Activated CD8-positive, alpha-beta T cell treated with anti-CD3 and anti-CD28 coated beads, Interleukin-2, amount 10 ng/mL, durations not matched to agents 7 days and 5 days (primary cell): ENCODE data around the gene LDB2. TPM values are rescaled to one million over a fixed set of nuclear protein-coding genes. Genes with fewer than 3 reads are reported as not detected.

Source experiments
- ATAC-seq: fragments of 150-1000 bp; cut with Tn5 transposase; one replicate; pipeline ENCODE4 v1.10.0; 2021; ENCODE audit warnings: moderate library complexity
- CTCF ChIA-PET: fragments of 350-600 bp; sonication (Branson Sonifier 250); formaldehyde crosslinking; loops from one replicate; lab custom pipeline; 2021; ENCODE audit warnings: antibody characterized with exemption; lab: Charles Lee
- POLR2A ChIA-PET: fragments of 350-600 bp; sonication (Branson Sonifier 250); formaldehyde crosslinking; loops from one replicate; lab custom pipeline; 2021; ENCODE audit warnings: antibody characterized with exemption; lab: Charles Lee
- DNase-seq: peaks from one replicate; pipeline ENCODE4 v3.0.0-alpha.2; 2020
- H3K27ac Mint-ChIP-seq: one replicate; pipeline ENCODE4 v1.8.0; 2021; ENCODE audit warnings: mild to moderate bottlenecking, mixed read lengths
- H3K27me3 Mint-ChIP-seq: one replicate; pipeline ENCODE4 v1.8.0; 2021; ENCODE audit warnings: low read depth, mixed read lengths
- H3K36me3 Mint-ChIP-seq: one replicate; pipeline ENCODE4 v1.8.0; 2021; ENCODE audit warnings: low read depth, mixed read lengths
- H3K4me1 Mint-ChIP-seq: one replicate; pipeline ENCODE4 v1.8.0; 2021; ENCODE audit warnings: low read depth, mixed read lengths
- H3K4me3 Mint-ChIP-seq: one replicate; pipeline ENCODE4 v1.8.0; 2021; ENCODE audit warnings: mild to moderate bottlenecking, mixed read lengths
- H3K9me3 Mint-ChIP-seq: one replicate; pipeline ENCODE4 v1.8.0; 2022; ENCODE audit warnings: mixed read lengths; ENCODE audit not compliant: insufficient read depth
- total RNA-seq, 2 experiments: library from RNA; stranded (reverse); gene quantifications; one replicate each; pipeline ENCODE4 v1.2.3, GENCODE V29; 2021

The LDB2 gene
- total RNA-seq, 2 experiments from 2014 or later = not detected

- Mint-ChIP-seq H3K9me3 (no peaks in the 10 kb centered on the region), H3K36me3 (no peaks in the 10 kb centered on the region), H3K4me1 (no peaks in the 10 kb centered on the region), H3K4me3 (no peak overlapping the region), H3K27me3 (no peaks in the 10 kb centered on the region), H3K27ac (no peak overlapping the region)
- ChIA-PET CTCF (no interaction called here), POLR2A (no interaction called here)
- DNase-seq (no peak), ATAC-seq (no peak)
These were observed 194.0 kb downstream of the LDB2 start for GRCh38 chr4:16704489-16704888.

GRCh38 chr4:16695896-16696295, 202.5 kb downstream of the LDB2 start:
- Mint-ChIP-seq H3K9me3 (no peaks in the 10 kb centered on the region), H3K27me3 (no peaks in the 10 kb centered on the region), H3K4me1 (no peaks in the 10 kb centered on the region), H3K27ac (no peak overlapping the region), H3K4me3 (no peak overlapping the region), H3K36me3 (no peaks in the 10 kb centered on the region)
- ChIA-PET CTCF (no interaction called here), POLR2A (no interaction called here)
- ATAC-seq (no peak), DNase-seq (no peak)

DNA sequence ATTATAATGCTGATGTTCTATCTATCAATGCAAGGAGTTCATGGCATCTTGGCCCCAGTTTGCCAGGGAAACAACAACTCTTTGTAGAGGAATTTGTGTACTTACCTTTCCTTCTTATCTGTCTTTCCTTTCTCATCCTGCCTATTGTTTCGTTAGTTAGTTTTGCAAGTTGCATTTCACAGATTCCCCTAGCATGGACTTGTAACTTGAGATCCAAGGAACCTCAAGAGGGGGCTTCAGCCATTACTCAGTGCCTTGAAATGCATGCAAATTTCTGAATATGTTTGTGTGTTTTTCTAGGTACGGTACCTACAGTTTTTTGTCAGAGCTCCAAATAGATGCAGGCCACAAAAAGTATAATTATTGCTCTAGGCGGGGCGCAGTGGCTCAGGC, 203.6 kb downstream of the LDB2 start:
- Mint-ChIP-seq H3K4me3 (no peak overlapping the region), H3K4me1 (no peaks in the 10 kb centered on the region), H3K9me3 (no peaks in the 10 kb centered on the region), H3K36me3 (no peaks in the 10 kb centered on the region), H3K27ac (no peak overlapping the region), H3K27me3 (no peaks in the 10 kb centered on the region)
- ATAC-seq (no peak), DNase-seq (no peak)
- ChIA-PET POLR2A (no interaction called here), CTCF (interaction anchor here (0.6 kb wide), 1 partner anchor 164 kb away, joined by 3 read pairs; no protein-coding TSS in a partner anchor)

GRCh38 chr4:16694173-16694883, 204.1 kb downstream of the LDB2 start:
- ChIA-PET POLR2A (no interaction called here), CTCF (no interaction called here)
- no peaks in the 10 kb centered on the region for H3K9me3 Mint-ChIP-seq
- H3K27me3 Mint-ChIP-seq = no peaks in the 10 kb centered on the region
- DNase-seq (no peak), ATAC-seq (no peak)
- no peaks in the 10 kb centered on the region for H3K36me3 Mint-ChIP-seq
- no peaks in the 10 kb centered on the region for H3K4me1 Mint-ChIP-seq
- no peak overlapping the region for H3K4me3 Mint-ChIP-seq
- no peak overlapping the region for H3K27ac Mint-ChIP-seq

DNA sequence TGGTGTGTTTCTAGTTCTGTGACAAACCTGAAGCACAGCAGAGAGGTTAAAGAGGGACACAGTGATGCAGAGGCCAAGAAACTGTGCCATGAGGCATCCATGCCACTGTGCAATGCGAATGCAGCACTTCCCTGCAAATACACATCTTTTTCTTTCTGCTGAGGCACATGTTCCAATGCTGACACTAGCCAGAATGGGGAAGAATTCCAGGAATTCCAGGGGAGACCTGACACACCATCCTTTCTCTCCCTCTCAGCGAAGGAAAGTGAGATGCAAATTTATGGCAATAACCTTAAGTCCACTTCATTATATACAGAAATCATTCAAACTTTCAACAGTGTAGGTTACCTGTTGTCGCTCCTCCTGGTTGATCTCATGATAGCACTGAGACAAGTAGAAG, 204.8 kb downstream of the LDB2 start:
- ChIA-PET CTCF (no interaction called here), POLR2A (no interaction called here)
- H3K36me3 Mint-ChIP-seq = no peaks in the 10 kb centered on the region
- ATAC-seq = no peak
- H3K4me1 Mint-ChIP-seq = no peaks in the 10 kb centered on the region
- no peaks in the 10 kb centered on the region for H3K27me3 Mint-ChIP-seq
- no peak overlapping the region for H3K4me3 Mint-ChIP-seq
- no peaks in the 10 kb centered on the region for H3K9me3 Mint-ChIP-seq
- DNase-seq = no peak
- H3K27ac Mint-ChIP-seq = no peak overlapping the region

- Mint-ChIP-seq H3K36me3 (no peaks in the 10 kb centered on the region), H3K27ac (no peak overlapping the region), H3K9me3 (no peaks in the 10 kb centered on the region), H3K27me3 (no peaks in the 10 kb centered on the region), H3K4me1 (no peaks in the 10 kb centered on the region), H3K4me3 (no peak overlapping the region)
- DNase-seq (no peak), ATAC-seq (no peak)
- ChIA-PET CTCF (no interaction called here), POLR2A (no interaction called here)
These were observed 205.4 kb downstream of the LDB2 start for GRCh38 chr4:16692961-16693506.

GRCh38 chr4:16692524-16692923, 205.9 kb downstream of the LDB2 start:
- no peak overlapping the region for H3K4me3 Mint-ChIP-seq

GRCh38 chr4:16692046-16692445, 206.4 kb downstream of the LDB2 start:
- DNase-seq = no peak
- H3K27ac Mint-ChIP-seq = no peak overlapping the region
- no peak overlapping the region for H3K4me3 Mint-ChIP-seq
- CTCF ChIA-PET = no interaction called here
- ATAC-seq = no peak
- no peaks in the 10 kb centered on the region for H3K36me3 Mint-ChIP-seq
- no peaks in the 10 kb centered on the region for H3K27me3 Mint-ChIP-seq
- POLR2A ChIA-PET = no interaction called here
- H3K4me1 Mint-ChIP-seq = no peaks in the 10 kb centered on the region
- no peaks in the 10 kb centered on the region for H3K9me3 Mint-ChIP-seq

More at GRCh38 chr4:16692524-16692923, 205.9 kb downstream of the LDB2 start:
- Mint-ChIP-seq H3K36me3 (no peaks in the 10 kb centered on the region), H3K27me3 (no peaks in the 10 kb centered on the region), H3K27ac (no peak overlapping the region), H3K4me1 (no peaks in the 10 kb centered on the region), H3K9me3 (no peaks in the 10 kb centered on the region)
- DNase-seq = no peak
- POLR2A ChIA-PET = no interaction called here
- CTCF ChIA-PET = no interaction called here
- ATAC-seq = no peak

- Mint-ChIP-seq H3K27ac (no peak overlapping the region), H3K9me3 (no peaks in the 10 kb centered on the region), H3K27me3 (no peaks in the 10 kb centered on the region), H3K4me3 (no peak overlapping the region), H3K36me3 (no peaks in the 10 kb centered on the region), H3K4me1 (no peaks in the 10 kb centered on the region)
- POLR2A ChIA-PET = no interaction called here
- no peak for DNase-seq
- no peak for ATAC-seq
- CTCF ChIA-PET = no interaction called here
These were observed 207.0 kb downstream of the LDB2 start for GRCh38 chr4:16691450-16691849.

DNA sequence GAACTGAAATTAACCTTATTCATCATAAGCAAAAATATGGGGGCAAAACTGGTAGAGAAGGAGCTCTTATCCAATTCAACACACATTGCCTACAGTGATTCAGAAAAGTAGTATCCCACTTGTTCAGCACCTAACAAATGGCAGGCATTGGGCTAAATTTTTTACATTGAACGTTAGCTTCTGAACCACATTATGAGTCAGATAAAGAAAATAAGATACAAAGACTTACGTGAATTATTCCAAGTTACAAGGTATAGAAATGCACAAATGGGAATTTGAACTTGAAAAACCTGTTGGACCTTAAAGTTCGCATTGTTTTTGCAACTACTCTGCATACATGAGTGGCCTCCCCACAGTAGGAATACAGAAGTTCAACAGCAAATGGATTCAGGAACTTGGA, 210.6 kb downstream of the LDB2 start:
- no peak for DNase-seq
- H3K27ac Mint-ChIP-seq = no peak overlapping the region
- H3K36me3 Mint-ChIP-seq = no peaks in the 10 kb centered on the region
- no peak for ATAC-seq
- no peak overlapping the region for H3K4me3 Mint-ChIP-seq
- ChIA-PET POLR2A (no interaction called here), CTCF (no interaction called here)
- H3K27me3 Mint-ChIP-seq = no peaks in the 10 kb centered on the region
- no peaks in the 10 kb centered on the region for H3K9me3 Mint-ChIP-seq
- H3K4me1 Mint-ChIP-seq = no peaks in the 10 kb centered on the region

- ChIA-PET CTCF (no interaction called here), POLR2A (no interaction called here)
- Mint-ChIP-seq H3K4me1 (no peaks in the 10 kb centered on the region), H3K4me3 (no peak overlapping the region), H3K9me3 (no peaks in the 10 kb centered on the region), H3K27me3 (no peaks in the 10 kb centered on the region), H3K27ac (no peak overlapping the region), H3K36me3 (no peaks in the 10 kb centered on the region)
- no peak for ATAC-seq
- no peak for DNase-seq
These were observed 211.4 kb downstream of the LDB2 start for GRCh38 chr4:16687011-16687410.

DNA sequence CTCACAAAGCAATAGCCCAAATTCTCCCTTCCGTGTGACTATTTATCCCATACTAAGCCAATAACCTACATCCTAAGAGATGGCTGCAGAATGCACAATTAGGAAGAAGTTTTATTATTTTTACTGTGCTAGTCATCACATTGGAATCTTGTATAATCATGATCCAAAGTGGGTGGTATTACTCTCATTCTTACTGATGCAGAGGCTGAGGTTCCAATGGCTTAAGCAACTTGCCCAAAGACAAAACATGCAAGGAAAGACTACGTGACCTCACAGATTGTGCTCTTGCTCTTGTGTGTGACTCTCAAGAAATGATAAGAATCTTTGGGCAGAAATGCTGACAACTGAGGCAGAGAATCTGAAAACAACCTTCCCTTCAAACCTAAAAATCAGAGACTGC, 212.2 kb downstream of the LDB2 start:
- Mint-ChIP-seq H3K27ac (no peak overlapping the region), H3K36me3 (no peaks in the 10 kb centered on the region), H3K9me3 (no peaks in the 10 kb centered on the region), H3K4me1 (no peaks in the 10 kb centered on the region), H3K27me3 (no peaks in the 10 kb centered on the region), H3K4me3 (no peak overlapping the region)
- ChIA-PET POLR2A (no interaction called here), CTCF (no interaction called here)
- no peak for DNase-seq
- no peak for ATAC-seq

- no peaks in the 10 kb centered on the region for H3K36me3 Mint-ChIP-seq
- H3K4me3 Mint-ChIP-seq = no peak overlapping the region
- ChIA-PET CTCF (no interaction called here), POLR2A (no interaction called here)
- no peak for ATAC-seq
- no peak for DNase-seq
- H3K27me3 Mint-ChIP-seq = no peaks in the 10 kb centered on the region
- no peak overlapping the region for H3K27ac Mint-ChIP-seq
- no peaks in the 10 kb centered on the region for H3K4me1 Mint-ChIP-seq
- no peaks in the 10 kb centered on the region for H3K9me3 Mint-ChIP-seq
These were observed 212.9 kb downstream of the LDB2 start for GRCh38 chr4:16685536-16685935.
